ENCODE data around the gene PITPNM1. TPM values are rescaled to one million over a fixed set of nuclear protein-coding genes. Genes with fewer than 3 reads are reported as not detected.

Gene PITPNM1
- total and polyA plus RNA-seq, 2 of the 13 experiments (the other 11 are each of a cell fraction or from before 2014, with no cell fraction given): 8.2 to 8.5 TPM

- TF ChIP-seq ATF2 (CRISPR knock-in tag; IDR thresholded peaks at IDR 0.05) (peak; percentile 89), ZFP82 (CRISPR knock-in tag; IDR thresholded peaks at IDR 0.05; ENCODE audit: borderline replicate concordance) (no peak; the same call in 1 of the 2 replicates), CREB3 (CRISPR knock-in tag; IDR thresholded peaks at IDR 0.05) (no peak), MZF1 (CRISPR knock-in tag; IDR thresholded peaks at IDR 0.05; ENCODE audit: borderline replicate concordance) (no peak), ZNF605 (CRISPR knock-in tag; IDR thresholded peaks at IDR 0.05) (peak; percentile 45; the same call in 1 of the 2 replicates), ZNF713 (CRISPR knock-in tag; IDR thresholded peaks at IDR 0.05) (no peak), FOXP4 (CRISPR knock-in tag; IDR thresholded peaks at IDR 0.05) (0 out of 2 replicates have a peak, but pooled peaks have one; percentile 53), ZNF431 (CRISPR knock-in tag; IDR thresholded peaks at IDR 0.05; ENCODE audit: borderline replicate concordance, low read depth) (no peak), SKIL (CRISPR knock-in tag; IDR thresholded peaks at IDR 0.05; ENCODE audit: borderline replicate concordance) (no peak), SYNCRIP (IDR thresholded peaks at IDR 0.05; ENCODE audit: insufficient read depth, low read depth, low read length) (no peak), HOXA3 (CRISPR knock-in tag; IDR thresholded peaks at IDR 0.05) (peak; percentile 96), SIN3A (IDR thresholded peaks at IDR 0.05; ENCODE audit: borderline replicate concordance, low read depth, low read length) (no peak; the same call in 1 of the 2 replicates), MTERF4 (CRISPR knock-in tag; IDR thresholded peaks at IDR 0.05) (no peak), HNRNPH1 (optimal IDR thresholded peaks at IDR 0.05; ENCODE audit: low read depth, low read length) (no peak), ZNF598 (CRISPR knock-in tag; IDR thresholded peaks at IDR 0.05; ENCODE audit: borderline replicate concordance) (no peak), NFIC (IDR thresholded peaks at IDR 0.05; ENCODE audit: low read length) (no peak), SOX6 (IDR thresholded peaks at IDR 0.05) (no peak), SOX6 (CRISPR knock-in tag; IDR thresholded peaks at IDR 0.05) (peak; percentile 41; the same call in 1 of the 2 replicates), MBNL3 (CRISPR knock-in tag; conservative IDR thresholded peaks at IDR 0.05) (no peak), ZNF577 (CRISPR knock-in tag; IDR thresholded peaks at IDR 0.05; ENCODE audit: borderline replicate concordance, low read depth) (no peak), ZNF331 (CRISPR knock-in tag; IDR thresholded peaks at IDR 0.05) (0 out of 2 replicates have a peak, but pooled peaks have one; percentile 22), REPIN1 (CRISPR knock-in tag; IDR thresholded peaks at IDR 0.05; ENCODE audit: borderline replicate concordance, low read depth) (no peak), CHCHD3 (CRISPR knock-in tag; IDR thresholded peaks at IDR 0.05) (no peak)
These were observed 3.4 kb upstream of the PITPNM1 start (continued) for GRCh38 chr11:67508486-67509121.

All from HepG2 (cell line).